Kidney tubule cell (primary cell): ENCODE results near the gene TJP3.

Experiments
- DNase-seq: peaks from one replicate; pipeline ENCODE4 v3.0.0-alpha.2; 2018; ENCODE audit warnings: low spot score

TJP3 gene

DNA sequence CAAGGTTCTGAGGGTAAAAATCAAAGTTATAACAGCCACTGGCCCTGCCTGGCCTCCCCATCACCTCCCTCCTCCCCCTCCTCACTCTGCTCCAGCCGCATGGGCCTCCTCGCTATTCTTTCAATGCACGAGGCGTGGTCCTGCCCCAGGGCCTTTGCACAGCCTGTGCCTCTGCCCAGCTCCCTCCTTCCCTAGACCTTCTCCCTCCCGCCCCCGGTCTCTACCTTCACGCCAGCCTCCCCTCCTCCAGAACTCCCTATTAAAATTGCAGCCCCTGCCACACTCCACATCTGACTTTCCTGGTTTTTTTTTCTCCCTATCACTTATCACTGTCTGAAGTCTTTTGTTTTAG, 60.5 kb downstream of the TJP3 start:
- no peak for DNase-seq

DNA sequence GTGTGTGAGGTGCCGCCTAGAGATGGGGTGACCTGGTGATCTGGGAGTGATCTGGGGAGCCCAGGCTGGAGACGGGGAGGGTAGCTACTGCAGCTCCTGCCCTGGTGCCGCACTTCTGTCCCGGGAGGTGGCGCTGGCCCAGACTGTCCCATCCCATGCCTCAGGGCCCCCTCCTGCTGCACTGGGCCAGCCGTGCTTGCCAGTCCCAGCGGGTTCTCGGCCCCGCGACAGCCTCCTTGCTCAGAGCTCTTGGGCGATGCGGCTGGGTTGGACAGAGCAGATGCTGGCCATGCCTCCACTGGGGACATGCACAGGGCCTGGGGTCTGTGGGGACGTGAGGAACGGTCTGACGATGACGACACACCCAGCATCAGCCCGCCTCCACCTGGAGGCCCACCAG, 61.3 kb downstream of the TJP3 start:
- DNase-seq, result no peak

DNA sequence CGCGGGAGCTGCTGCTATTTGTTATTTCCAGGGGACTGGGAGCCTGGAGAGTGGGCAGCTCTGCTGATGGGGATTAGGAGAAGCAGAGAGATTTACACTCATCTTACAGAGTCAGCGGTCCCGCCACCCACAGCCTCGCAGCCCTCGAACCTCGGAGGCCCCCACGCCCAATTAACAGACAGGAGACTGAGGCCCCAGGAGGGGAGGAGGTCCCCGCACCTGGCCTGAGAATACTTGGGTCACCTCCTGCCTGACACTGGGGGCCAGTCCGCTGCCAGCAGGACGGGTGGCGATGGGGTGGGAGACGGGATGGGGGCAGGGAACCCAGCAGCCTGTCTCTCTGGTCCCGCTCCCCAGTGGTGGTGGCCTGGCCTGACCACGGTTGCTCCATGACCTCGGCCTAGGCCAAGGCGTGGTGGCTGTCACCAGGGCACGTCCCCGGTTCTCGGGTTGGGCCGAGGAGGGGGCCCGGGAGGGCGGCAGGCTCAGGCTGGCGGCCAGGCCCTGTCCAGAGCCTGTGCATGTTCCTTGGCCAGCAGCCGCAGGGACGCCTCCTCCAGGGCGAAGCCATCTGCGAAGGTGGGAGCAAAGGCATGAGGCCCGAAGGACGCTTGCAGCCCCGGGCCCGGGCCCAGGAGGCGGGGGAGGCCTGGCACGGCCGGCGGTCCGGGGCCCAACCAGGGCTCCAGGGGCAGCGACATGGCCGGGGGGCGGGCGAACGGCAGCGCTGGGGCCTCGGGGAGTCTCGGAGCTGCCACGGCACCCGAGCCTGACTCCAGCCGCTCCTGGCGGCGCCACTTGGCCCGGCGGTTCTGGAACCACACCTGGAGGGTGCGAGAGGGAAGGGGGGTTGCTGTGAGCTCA, 62.2 kb downstream of the TJP3 start:
- DNase-seq, result no peak

DNA sequence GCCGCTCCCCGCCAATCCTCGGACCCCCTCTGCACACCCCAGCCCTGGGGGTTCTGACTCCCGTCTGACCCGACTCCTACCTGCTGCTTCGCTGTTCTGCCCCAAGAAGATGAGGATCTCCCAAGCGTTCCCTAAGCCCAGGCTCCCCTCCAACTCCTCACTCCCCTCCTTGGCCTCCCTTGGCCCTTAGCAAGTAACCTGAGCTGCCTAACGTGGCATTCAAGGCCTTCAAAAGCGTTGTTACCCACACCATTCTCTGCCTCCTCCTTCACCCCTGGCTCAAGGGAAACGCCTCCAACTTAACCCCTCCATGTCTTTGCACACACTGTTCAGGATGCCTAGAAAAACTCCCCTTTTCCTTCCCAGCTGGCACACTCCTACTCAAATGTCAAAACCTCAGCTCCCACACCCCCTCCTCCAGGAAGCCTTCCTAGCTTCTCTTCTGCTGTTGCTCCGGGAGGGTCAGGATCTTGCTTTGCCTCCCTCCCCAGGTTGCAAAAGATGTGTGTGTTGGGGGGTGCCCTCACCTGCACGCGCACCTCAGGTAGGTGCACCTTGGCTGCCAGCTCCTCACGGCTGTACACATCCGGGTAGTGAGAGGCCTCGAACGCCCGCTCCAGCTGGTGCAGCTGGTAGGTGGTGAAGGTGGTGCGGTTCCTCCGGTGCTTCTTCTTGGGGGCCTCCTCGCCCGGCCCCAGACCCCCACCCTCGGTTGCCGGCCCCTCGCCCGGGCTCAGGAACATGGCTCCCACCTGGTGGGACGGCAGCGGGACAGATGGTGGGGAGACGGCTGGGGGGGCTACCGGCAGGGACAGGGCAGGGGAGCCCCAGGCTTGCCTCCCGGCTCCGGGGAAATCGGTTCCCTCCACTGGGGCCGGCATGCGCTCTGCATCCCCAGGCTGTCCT, 63.1 kb downstream of the TJP3 start:
- DNase-seq, result no peak

DNA sequence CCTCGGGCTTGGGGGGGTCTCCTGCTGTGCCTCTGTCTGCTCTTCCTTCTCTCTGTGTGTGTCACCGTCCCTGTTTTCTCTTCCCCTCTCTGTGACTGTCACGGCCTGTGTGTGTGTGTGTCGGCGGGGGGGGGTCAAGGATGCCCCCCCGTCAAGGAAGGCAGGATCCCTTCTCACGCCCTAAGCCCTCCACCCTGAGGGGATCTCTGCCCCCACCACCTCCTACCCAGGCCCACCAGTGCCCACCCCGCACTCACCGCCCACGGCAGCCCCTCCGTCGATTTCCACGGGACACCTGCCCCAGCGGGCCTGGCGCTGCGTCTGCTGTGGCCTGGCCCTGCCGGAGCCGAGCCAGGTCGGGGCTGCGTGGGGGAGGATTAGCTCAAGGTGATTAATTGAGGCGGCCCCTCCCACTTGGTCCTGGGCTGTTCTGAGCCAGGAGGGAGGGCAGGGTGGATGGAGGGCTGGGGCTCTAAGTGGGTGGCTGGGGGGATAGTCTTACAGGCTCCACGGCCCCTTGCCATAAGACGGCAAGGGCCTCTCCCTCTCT, 63.8 kb downstream of the TJP3 start, which contains the start of gene RAX2:
TSS of gene RAX2 (minus strand) at position 323 of the 550 bp plus-strand sequence. CDS start 486 bp downstream, outside the sequence.
- DNase-seq, result no peak

DNA sequence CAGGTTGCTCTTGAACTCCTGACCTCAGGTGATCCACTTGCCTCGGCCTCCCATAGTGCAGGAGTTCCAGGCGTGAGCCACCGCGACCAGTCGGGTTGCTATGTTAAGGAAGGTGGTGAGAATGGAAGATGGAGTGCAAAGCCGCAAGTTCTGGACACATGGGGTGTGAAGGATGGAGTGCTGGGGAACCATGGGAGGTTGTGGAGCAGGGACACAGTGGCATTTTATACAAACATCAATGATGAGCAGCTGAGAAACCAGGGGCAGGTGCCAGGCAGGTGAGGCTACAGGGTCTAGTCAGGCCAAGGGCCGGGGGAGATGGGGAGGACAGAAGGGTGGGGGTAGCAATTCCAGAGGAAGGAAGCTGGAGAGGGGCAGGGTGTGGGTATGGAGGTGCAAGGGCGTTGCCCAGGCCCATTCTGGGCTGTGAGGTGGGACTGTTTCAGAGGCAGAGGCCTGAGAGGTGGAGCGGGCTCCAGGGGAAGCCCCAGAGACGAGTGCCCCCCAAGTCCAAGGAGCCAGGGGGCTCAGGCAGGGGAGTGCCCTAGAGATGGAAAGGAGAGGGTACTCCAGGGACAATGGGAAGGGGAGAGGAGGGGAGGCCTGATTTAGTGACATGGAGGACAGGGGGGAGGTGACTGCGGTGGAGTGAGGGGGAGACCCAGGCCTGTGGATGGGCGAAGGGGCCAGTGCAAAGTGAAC, 65.8 kb downstream of the TJP3 start:
- DNase-seq, result no peak

DNA sequence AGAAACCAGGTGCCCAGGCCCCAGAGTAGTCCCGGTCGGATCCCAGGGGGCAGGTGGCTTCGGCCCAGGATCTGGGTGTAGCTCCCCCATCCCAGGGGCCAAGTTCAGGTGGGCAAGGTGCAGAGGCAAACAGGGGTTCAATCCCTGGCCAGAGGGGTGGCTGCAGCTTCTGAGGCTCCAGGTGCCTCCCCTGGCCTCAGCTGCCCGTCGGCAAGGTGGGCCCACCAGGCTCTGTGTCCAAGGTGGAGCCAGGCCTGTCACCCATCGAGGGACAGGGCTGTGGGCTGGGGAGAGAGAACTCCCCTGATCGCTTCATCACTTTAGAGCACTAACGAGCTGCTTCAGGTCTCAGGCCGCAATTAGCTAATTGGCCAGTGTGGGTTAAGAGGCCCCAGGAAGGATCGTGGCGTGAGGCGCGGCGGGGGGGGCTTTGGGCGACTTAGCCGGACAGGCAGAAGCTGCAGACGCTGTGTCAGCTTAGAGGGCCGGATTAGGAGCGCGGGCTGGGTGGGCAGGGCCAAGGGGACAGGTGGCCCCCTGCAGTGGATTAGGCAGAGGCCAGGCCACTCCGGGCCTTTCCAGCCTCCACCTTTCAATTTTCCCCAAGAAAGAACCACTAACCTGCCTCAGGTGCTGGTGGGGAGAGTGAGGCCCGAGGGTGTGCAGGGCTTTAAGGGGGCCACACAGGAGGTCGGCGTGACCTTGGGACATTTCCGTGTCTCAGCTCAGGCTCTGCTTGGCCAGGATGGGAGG, 66.6 kb downstream of the TJP3 start:
- no peak for DNase-seq

DNA sequence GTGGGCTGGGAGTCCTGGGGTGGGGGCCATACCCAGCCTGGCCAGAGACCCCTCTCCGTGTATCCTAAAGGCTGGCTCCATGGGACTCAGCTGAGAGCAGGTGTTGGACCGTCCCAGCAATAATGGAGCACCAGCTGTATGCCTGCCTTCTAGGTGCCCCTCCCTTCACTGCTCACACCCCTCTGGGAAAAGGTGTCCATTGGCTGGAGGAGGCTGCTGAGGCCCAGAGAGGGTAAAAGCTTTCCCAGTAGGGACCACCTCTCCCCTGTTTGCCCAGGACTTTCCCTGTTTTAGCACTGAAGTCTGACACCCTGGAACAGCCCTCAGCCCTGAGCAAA, 67.2 kb downstream of the TJP3 start:
- DNase-seq, result no peak

DNA sequence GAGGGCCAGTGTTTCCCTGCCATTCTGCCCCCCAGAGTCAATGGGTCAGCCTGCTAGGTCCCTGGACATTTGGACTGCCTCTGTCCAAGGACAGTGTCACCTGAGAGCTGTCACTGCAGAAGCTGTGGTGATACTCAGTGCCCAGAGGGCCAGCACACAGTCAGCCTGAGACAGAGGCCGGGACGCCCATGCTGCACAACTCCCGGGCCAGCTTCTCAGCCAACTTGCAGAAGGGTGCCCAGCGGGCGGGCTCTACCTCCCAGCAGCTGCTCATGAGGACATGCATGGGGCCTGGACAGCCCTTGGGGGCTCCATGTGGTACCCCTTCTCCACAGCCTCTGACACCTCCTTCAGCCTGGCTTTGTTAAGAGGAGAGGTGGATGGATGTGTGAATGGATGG, 67.6 kb downstream of the TJP3 start:
- no peak for DNase-seq

DNA sequence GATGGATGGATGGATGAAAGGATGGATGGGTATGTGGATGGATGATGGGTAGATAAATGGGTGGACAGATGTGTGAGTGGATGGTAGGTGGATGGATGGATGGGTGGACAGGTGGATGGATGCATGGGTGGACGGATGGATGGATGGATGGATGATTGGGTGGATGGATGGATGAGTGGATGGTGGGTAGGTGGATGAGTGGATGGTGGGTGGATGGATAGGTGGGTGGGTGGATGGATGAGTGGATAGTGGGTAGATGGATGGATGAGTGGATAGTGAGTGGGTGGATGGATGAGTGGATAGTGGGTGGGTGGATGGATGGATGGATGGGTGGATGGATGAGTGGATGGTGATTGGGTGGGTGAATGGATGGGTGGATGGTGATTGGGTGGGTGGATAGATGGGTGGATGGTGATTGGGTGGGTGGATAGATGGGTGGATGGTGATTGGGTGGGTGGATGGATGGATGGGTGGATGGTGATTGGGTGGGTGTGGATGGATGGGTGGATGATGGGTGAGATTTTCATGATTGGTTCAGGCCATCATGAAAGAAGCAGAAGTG, 68.4 kb downstream of the TJP3 start:
- DNase-seq, result no peak

DNA sequence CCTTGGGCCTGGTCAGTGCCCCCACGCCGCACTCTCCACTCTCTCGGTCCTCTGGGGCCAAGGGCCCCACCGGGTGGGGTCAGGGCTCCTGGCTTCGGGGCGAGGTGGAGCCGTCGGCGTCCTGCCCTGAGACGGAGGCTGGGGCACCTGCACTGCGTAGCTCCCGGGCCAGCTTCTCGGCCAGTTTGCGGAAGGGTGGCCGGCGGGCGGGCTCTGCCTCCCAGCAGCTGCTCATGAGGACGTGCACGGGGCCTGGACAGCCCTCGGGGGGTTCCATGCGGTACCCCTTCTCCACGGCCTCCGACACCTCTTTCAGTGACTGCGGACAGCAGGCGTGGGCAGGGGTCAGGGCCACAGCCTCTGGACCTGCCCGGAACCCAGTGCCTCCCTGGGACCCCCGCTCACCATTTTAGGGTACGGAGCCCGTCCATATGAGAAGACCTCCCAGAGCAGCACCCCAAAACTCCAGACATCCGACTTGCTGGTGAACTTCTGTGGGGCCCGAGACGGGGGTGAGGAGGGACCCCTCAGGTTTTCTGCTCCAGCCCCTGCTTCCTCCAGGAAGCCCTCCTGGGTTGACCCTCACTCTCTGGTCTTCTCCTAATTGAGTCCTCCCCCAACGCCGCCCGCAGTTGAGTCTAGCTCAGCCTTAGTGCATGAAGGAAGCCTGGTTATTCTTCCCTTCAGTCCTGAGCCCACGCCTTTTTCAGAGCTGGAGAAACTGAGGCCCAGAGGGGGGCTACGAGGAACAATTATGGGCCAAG, 70.1 kb downstream of the TJP3 start:
- DNase-seq, result no peak

DNA sequence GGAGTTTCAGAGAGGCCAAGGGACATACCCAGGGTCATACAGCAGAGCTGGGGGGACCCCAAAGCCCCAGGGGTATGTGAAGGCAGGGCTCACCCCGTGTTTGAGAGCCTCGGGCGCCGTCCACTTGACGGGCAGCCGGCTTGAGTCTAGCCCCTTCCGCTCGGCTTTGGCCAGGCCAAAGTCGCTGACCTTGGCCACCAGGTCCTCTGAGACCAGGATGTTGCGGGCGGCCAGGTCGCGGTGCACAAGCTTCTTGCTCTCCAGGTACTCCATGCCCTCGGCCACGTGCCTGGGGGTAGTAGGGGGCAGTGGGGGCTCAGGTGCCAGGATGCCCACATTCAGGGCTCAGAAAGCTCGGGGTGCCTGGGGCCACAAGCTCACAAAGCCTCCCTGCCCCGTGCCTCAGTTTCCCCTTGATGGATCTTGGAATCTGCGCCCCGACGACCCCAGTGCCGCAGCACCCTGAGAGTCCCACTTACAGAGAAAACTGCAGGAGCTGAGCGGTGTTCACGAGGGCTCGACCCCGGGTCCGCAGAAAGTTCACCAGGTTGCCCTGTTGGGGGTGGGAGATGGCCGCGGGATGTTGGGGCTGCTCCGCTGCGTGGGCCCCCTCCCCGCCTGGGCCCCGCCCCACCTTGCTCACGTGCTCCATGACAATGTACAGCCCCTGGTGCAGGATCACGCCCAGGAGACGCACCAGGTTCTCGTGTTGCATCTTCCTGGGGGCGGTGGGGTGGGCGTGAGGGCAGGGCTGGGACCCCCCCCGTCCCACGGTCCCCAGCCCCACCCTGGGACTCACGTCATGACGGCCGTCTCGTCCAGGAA, 70.9 kb downstream of the TJP3 start:
- no peak for DNase-seq

DNA sequence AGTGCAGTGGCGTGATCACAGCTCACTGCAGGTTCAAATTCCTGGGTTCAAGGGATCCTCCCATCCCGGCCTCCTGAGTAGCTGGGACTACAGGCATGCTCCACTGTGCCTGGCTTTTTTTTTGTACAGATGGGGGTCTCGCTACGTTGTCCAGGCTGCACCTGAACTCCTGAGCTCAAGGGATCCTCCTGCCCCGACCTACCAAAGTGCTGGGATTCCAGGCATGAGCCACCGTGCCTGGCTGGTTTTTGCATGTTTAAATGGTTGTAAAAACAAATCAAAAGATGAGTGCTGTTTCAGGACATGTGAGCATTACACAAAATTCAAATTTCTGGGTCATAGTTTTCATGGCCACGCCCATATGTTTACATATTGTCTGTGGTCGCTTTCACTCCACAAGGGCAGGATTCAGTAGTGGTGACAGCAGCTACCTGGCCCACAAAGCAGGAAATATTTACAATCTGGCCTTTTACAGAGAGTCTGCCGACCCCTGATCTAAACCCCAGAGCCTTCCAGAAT, 72.7 kb downstream of the TJP3 start:
- DNase-seq, result no peak

DNA sequence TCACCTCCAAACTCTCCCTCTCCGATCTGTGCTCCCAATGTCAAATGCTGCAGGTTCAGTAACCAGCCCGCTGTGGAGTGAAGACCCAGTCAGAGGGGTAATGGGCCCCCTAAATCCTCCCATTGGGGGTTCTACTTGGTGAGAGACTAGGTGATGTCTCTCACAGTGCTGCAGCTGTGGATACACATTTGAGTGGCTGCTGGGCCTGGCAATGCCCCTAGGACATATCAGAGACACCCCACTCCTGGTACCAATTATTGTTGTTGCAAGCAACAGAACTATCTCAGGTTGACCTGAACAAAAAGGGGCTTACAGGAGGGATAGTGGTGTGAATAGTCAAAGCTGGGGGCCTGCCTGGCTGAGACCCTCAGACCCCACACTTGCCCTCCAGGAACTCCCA, 73.4 kb downstream of the TJP3 start:
- no peak for DNase-seq

DNA sequence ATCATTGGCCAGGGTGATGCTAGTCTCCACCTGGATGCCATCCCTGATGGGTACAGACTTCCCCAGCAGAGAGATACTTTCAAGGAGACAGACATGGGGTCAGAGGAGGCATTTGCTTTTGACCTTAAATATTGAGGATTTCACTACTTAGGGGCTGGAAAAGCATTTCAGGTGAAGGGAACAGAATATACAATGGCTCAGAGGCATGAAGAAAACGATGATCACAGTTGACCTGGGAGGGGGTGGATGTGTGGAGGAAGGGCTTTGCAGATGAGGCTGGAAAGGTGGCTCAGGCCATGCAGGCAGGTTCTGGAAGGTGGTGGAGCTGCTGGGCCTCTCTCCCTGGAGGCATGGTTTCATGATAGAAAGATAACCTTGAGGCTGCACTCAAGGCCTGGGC, 74.1 kb downstream of the TJP3 start:
- DNase-seq, result no peak

DNA sequence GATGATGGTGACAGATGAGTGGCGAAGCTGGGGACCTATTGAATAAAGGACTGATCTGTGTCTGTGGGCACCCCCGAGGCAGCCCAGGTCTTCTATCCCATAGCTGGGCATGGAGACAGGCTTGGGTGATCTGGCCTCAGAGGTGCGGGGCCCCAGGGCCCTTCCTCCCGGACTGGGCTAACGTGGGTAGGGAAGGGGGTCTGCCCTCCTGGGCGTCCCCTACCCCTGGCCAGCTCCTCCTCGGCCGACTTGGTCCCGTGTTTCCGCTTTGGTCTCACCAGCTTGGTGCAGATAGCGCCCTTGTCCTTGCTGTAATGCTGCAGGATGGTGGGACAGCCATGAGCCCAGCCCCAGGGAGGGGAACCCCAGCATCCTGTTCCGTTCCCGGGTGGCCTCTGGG, 74.7 kb downstream of the TJP3 start:
- no peak for DNase-seq

DNA sequence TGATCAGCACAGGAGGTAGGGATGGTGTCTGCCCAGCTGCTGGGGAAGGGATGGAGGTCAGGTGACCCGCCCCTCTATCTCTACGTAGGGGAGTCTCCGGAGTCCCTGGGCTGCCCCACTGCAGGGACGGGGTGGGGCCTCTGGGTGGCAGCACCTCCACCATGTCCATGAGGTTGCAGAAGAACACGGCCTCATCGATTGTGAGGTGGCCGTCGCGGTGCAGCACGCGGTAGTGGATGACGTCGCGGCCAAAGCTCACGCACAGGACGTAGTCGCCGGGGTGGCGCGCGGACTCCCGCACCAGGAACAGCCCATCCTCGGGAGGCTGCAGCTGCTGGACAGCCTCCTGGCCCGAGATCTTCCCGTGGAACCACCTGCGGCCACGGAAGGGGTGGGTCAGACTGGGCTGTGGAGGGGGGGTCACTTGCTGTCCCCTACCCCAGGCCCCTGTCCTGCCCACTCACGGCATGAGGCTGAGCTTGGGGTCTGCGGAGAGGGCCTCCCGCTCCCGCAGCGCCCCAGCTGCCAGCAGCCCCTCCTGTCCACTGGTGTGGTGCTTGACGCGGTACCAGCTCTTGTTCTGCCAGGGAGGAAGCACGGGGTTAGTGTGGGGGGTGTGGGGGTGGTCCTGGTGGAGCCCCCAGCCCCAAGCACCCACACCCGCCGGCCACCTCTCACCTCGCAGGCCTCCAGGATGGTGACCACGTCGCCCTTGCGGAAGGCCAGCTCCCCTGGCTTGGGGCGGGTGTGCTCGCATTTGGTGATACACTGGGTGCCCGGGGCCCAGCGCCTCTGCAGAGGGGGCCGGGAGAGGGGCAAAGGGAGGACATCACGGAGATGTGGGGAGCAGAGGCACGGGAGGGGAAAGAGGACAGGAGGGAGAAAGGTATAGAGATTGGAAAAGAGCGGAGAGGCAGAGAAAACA, 75.7 kb downstream of the TJP3 start:
- no peak for DNase-seq
